ENCODE data around the gene FMO2.

DNA sequence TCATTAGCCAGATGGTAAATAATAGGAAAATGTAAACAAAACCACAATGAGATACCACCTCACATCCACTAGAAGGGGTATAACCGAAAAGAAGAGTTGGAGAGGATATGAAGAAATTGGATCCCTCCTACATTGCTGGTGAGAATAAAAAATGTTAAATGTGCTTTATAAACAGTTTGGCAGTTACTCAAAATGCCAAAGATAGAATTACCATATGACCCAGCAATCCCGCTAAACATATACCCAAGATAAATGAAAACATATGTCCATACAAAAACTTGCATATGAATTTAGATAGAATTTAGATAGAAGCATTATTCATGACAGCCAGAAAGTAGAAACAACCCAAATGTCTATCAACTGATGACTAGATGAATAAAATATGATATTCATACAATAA lies 4.4 kb upstream of the FMO2 start:
- TF ChIP-seq EZH2 (IDR thresholded peaks at IDR 0.05; ENCODE audit: low read length, missing control alignments), result no peak
- TF ChIP-seq CTCF (conservative IDR thresholded peaks at IDR 0.05 in 1 of 2, IDR thresholded peaks at IDR 0.05 in 1 of 2; ENCODE audit: low read depth in 1 of 2, low read length in 2 of 2), result no peak
